Stimulated activated CD4-positive, alpha-beta T cell treated with anti-CD3 and anti-CD28 coated beads, TNF-alpha, amount 100 ng/mL, for 48 hours (primary cell): Measurements from ENCODE around the gene HPSE.

Experiments
- DNase-seq, 3 donors: peaks; one replicate each; pipeline ENCODE4 v3.0.0-alpha.2; 2020; ENCODE audit warnings: low read depth in 3 of 3

The HPSE gene

DNA sequence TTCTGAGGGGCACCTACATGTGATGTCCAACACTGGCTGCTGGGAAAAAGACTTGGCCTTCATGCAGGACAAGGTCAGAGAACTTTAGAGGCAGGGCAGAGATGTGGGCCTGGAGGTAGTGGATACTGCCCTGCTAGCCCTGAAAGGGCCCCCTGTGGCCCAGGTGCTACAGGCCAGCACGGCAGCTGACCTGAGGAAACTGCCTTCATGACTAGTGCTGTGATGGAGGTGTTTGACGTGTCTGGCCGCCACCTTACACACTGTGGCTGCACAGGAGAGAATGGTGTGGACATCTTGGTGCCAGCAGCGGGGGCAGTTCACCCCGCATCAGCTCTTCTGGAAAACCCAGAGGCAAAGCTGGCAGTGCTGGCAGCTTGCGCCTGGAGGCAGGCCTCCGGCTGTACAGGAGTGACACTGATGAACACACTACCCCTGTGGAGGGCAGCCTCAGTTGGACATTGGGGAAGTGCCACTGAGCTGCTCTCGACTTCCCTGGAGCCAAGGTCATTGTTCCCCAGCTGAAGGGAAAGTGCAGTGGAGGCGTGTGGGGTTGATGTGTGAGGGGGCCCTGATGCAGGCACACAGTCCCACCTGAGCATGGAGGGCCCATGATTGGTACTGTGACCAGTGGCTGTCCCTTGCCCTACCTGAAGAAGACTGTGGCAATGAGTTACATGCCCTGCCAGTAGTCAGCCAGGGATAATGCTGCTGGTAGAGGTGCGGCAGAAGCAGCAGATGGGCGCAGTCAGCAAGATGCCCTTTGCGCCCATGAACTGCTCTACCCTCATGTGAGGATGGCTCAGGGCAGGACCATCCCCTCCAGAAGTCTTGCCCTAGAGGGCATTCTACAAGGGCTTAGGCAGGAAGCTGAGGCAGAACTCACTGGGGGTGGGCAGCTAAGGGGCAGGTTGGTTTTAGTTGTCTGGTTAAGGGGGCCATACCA, 87.0 kb downstream of the HPSE start:
- DNase-seq: no peak
